Hematopoietic multipotent progenitor cell treated with erythropoietin and hydrocortisone succinate and interleukin-3 and kit ligand, for 15 days (in vitro differentiated cells): ENCODE measurements around the gene RAPGEF5.
A peak's percentile ranks its signal among the peaks of the same experiment; 100 is the strongest.

Source experiments
- DNase-seq: peaks from one replicate; pipeline ENCODE4 v3.0.0-alpha.2; 2015; ENCODE audit warnings: low spot score

Gene RAPGEF5

DNA sequence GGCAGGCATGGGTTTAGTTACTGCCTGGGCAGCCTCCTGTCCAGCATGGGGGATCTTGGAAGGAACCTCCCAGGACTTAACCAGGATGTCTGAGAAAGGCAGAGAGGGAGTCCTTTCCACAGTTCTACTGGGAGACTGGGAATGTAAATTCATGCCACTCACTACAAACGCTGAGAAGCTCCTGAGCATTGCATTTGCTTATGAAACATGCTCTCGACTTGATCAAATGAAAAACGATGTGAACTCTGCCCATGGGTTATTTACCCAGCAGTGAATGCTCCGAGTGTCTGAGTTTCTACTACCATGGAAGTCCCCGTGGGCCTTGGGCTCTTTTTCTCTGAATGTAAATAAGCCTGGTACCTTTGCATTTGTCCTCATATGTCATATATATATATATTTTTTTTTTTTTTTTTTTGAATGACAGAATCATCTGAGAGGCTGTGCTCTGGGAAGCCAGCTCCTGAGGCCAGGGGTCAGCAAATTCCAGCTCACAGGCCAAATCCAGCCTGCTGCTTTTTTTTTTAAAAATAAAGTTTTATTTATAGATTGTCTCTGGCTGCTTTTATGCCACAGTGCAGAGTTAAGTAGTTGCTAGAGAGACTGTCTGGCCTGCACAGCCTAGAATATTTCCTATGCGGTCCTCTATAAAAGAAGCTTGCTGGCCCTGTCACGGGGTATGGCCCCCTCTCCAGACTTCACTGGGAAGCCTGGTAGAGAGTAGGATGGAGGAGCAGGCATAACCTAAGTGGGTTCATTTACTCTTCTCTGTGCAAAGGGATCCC lies 21.4 kb upstream of the RAPGEF5 start:
- no peak for DNase-seq

DNA sequence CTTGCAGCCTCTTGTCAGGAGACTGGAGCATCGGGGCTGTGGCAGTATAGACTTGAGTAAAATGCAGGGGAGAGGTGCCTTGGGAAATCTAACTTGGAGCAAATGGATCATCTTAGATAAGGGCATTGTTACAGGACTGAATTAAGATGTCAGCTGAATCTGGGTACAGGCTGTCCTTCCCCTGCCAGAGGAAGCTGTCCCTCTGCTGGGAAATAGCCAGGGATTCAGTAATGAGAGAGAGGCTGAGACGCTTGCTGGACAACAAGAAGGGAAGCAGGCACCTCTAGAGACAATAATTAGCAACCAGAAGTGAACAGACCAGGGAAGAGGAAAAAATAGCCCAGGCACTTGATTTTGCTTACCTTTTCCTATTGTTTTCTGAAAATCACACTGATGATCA lies 20.7 kb upstream of the RAPGEF5 start:
- DNase-seq: no peak

DNA sequence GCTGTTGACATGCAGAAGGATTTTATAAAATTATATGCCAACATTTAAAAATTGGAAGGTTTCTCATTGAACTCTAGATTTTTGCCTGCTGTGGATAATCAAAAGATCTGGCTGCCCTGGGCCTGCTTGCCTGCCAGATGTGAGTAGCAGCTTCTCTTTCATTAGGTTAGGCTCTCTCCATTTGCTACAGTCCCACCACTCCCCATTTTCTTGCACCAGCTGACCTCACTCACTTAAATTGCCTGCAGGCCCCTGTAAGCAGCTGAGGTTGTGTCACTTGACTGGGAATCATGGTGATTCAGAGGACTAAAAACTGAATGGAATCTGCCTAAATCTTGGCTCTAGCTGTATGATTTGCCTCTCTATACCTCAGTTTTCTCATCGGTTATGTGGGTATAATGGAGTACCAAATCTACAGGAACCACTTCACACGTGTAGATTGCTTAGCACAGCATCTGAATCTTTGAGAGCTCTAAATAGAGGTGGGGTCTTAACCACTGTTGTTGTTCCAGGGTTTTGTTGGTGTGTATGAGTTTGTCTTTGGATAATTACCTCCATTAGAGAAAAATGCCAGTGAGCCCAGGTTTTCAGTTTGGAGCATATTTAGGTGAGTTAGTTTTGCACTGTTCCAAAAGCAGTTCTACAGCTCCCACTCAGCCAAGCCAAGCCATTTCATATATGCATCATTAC lies 18.6 kb upstream of the RAPGEF5 start:
- no peak for DNase-seq

GRCh38 chr7:22373911-22374310 lies 17.0 kb upstream of the RAPGEF5 start:
- DNase-seq: no peak

GRCh38 chr7:22373388-22373787 lies 16.4 kb upstream of the RAPGEF5 start:
- DNase-seq: no peak

- no peak for DNase-seq
Measured at GRCh38 chr7:22372863-22373262, 15.9 kb upstream of the RAPGEF5 start.

- DNase-seq: no peak
Measured at GRCh38 chr7:22371878-22372277, 14.9 kb upstream of the RAPGEF5 start.

GRCh38 chr7:22364900-22365299 lies 7.9 kb upstream of the RAPGEF5 start:
- no peak for DNase-seq

DNA sequence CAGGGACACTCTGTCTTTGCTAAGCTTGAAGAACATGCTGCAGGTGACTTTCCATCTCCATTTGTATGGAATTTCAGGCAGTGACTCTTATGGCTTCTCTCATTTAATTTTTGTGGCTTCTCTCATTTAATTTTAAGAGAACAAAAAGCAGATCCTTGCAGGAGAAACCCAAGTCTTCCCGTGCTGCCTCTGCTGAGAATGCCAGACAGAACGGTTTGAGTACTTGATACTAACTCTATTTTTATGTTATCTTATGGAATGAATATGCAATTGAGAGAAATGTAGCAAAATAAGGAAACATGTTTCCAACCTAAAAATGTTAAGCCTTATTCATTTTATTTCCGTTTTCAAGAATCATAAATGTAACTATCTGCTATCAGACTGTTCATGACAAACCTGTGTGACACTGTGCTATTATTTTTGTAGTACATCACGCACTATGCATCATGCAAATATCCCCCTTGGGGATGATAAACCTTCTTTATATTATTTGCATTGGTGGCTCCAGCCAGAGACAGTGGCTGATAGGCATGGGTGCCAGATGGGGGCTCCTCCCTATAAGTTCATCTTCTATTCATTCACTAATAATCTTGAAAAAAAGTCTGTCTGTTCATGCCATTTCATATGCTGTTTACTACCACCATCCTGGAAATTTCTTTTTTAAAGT lies 6.9 kb upstream of the RAPGEF5 start:
- DNase-seq: no peak

- no peak for DNase-seq
Measured at GRCh38 chr7:22361795-22362194, 4.8 kb upstream of the RAPGEF5 start.

GRCh38 chr7:22361320-22361719 lies 4.4 kb upstream of the RAPGEF5 start:
- no peak for DNase-seq

GRCh38 chr7:22358820-22359697 lies 2.1 kb upstream of the RAPGEF5 start:
- DNase-seq: no peak

GRCh38 chr7:22357311-22358175 lies 589 bp upstream of the RAPGEF5 start:
- DNase-seq: no peak

DNA sequence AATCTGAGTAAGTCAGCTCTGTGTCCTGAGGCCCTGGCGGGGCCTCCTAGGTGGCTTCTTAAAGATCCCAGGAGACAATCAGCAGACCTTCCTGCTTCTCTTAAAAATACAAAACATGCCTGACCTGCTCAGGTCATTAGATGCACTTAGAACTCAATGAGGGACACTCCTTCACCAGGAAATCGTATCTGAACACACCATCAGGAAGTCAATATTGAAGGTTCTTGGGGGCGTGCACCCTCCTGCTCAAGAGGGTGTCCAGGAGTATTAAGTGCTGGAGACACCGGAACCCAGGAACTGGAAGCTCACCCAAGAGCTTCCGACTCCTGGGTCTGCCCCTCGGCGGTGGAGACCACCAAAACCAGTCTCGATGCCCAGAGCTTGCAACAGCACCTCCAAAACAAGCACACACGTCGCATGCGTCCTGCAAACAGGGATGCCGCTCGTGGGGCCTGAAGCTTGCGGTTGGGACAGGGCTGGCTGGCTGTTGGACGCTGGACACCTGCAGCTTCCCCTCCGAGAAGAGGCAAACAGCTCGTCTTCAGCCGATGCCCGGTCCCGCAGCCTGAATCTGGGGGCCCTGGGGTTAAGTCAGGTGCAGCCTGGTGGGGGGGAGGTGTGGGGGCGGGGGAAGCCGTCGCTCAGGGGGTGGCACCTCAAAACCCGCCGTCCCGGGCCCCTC lies 803 bp downstream of the RAPGEF5 start:
- DNase-seq: no peak

DNA sequence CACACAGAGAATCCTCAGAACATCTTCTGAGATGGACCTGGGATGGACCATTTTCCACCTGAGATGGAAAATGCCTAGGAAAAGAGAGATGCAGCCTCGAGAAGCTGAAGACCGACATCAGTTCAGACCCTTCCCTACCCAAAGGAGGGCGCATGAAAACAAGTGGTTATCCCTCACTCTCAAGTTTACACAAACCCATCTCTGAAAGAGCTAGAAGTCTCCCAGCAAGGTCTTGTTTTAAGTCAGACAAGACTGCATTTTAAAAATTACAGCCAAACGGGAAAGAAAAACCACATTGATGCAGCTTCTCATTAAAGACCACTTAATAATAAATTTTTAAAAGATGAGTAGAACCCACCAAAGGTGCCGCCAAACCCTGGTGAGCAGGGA lies 1.3 kb downstream of the RAPGEF5 start:
- DNase-seq: no peak

- no peak for DNase-seq
Measured at GRCh38 chr7:22354462-22354861, 2.5 kb downstream of the RAPGEF5 start.

- no peak for DNase-seq
Measured at GRCh38 chr7:22352887-22353286, 4.1 kb downstream of the RAPGEF5 start.

DNA sequence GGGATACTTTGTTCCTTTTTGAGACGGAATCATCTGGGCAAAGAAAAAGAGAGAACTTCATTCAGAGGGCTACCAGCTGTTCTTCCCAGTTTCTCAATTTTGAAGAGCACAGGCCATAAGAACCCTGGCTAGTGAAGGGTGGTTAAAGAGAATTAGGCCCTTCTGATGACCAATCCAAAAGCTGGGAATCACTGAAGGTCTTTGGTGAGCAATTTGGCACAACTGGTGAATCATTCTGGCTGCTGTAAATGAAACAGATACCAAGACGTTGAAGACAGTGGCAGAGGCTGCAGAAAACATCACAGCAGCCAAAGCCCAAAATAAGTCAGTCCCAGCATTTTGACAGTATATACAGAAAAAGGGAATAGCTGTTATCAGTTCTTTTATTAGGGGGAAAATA lies 5.1 kb downstream of the RAPGEF5 start:
- no peak for DNase-seq

DNA sequence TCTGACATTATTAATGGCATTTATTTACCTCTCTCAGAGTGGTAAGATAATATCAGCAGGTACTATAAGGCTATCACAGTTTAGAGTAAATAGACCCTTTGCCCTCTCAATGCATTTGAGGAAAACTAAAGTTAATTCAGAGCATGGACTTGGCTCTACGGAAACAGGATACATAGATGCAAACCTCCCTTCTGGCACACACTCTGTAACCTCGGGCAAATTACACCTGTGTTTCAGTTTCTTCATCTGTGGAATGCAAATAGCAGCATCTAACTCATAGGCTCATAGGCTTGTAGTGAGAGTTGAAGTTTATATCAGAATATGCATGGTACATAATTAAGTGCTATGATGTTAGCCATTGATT lies 5.6 kb downstream of the RAPGEF5 start:
- no peak for DNase-seq

- peak; percentile 4 for DNase-seq
Measured at GRCh38 chr7:22350466-22351328, 6.3 kb downstream of the RAPGEF5 start.
